ENCODE measurements around the gene AHCYL1. TPM values are rescaled to one million over a fixed set of nuclear protein-coding genes. Genes with fewer than 3 reads are reported as not detected.

AHCYL1 gene
- total RNA-seq, 1 experiment from 2014 or later: 89.6 TPM

- Histone ChIP-seq H3K4me1 (ENCODE audit: insufficient read depth, low read length, poor library complexity, severe bottlenecking) (no peaks in the 10 kb centered on the region), H3K27me3 (replicated peaks; ENCODE audit: insufficient read depth, low read depth, low read length, poor library complexity) (no peaks in the 10 kb centered on the region), H3K27ac (ENCODE audit: low read depth, low read length, poor library complexity, severe bottlenecking) (no peak overlapping the region), H3K4me3 (ENCODE audit: low read depth, low read length, poor library complexity, severe bottlenecking) (no peak overlapping the region), H3K9me3 (ENCODE audit: low read depth, low read length, poor library complexity, severe bottlenecking) (no peaks in the 10 kb centered on the region), H3K36me3 (ENCODE audit: insufficient read depth, low read length, poor library complexity, severe bottlenecking) (no peaks in the 10 kb centered on the region)
- ChIA-PET POLR2A (ENCODE audit: low non-redundant PET) (interaction anchor here (0.6 kb wide), 1 partner anchor 550 kb away, joined by 4 read pairs; no protein-coding TSS in a partner anchor), CTCF (interaction anchor here (1.0 kb wide), 1 partner anchor 23 kb away, joined by 3 read pairs; no protein-coding TSS in a partner anchor)
- TF ChIP-seq EZH2 (IDR thresholded peaks at IDR 0.05; ENCODE audit: borderline replicate concordance, low read depth, low read length, poor library complexity, severe bottlenecking): no peak
- TF ChIP-seq, protein P1, sequence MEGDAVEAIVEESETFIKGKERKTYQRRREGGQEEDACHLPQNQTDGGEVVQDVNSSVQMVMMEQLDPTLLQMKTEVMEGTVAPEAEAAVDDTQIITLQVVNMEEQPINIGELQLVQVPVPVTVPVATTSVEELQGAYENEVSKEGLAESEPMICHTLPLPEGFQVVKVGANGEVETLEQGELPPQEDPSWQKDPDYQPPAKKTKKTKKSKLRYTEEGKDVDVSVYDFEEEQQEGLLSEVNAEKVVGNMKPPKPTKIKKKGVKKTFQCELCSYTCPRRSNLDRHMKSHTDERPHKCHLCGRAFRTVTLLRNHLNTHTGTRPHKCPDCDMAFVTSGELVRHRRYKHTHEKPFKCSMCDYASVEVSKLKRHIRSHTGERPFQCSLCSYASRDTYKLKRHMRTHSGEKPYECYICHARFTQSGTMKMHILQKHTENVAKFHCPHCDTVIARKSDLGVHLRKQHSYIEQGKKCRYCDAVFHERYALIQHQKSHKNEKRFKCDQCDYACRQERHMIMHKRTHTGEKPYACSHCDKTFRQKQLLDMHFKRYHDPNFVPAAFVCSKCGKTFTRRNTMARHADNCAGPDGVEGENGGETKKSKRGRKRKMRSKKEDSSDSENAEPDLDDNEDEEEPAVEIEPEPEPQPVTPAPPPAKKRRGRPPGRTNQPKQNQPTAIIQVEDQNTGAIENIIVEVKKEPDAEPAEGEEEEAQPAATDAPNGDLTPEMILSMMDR (conservative IDR thresholded peaks at IDR 0.05; ENCODE audit: low read depth, low read length): no peak
- DNase-seq (ENCODE audit: low spot score): no peak
- no TSS peak for BruUV-seq (replicated peaks)
- intact Hi-C loops (cut with micrococcal nuclease; ENCODE audit: unreplicated experiment): no loop called here
These were observed 38.1 kb upstream of the AHCYL1 start for GRCh38 chr1:109946511-109946910.

DNA sequence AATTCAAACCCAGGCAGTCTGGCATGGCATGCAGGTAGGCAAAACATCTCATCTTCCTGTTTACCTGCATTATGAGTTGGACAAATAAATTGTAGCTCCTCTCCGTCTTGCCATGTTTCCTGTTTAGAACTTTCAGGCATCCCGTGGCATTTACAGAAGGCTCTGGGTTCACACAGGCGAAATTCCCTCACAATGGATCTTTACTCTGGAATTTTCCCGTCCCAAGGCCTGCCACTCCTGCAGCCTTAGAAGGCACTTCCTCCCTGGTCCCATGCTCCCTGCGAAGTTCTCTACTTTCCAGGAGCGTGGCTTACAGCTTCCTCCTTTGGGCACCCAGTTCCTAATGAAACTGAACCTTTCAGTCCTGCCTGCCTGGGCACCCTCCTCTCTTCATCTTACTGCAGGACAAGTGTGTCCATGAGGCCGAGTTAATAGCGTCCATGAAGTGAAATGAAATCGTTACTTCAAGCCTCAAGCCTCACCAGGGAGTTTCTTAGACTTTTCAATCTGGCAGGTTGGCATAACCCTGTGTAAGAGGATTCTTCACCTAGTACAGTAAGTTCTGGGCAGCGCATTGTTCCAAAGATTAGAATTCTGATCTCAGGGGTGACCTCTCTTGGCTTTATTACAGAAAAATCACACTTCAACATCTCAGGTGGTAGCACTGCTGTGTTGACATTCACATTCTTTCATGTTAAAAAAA, 36.8 kb upstream of the AHCYL1 start:
- no peaks in the 10 kb centered on the region for H3K4me1 ChIP-seq (ENCODE audit: insufficient read depth, low read length, poor library complexity, severe bottlenecking)
- no TSS peak for BruUV-seq (replicated peaks)
- TF ChIP-seq, protein P1 (conservative IDR thresholded peaks at IDR 0.05; ENCODE audit: low read depth, low read length): no peak
- TF ChIP-seq EZH2 (IDR thresholded peaks at IDR 0.05; ENCODE audit: borderline replicate concordance, low read depth, low read length, poor library complexity, severe bottlenecking): no peak
- H3K36me3 ChIP-seq (ENCODE audit: insufficient read depth, low read length, poor library complexity, severe bottlenecking): no peaks in the 10 kb centered on the region
- POLR2A ChIA-PET (ENCODE audit: low non-redundant PET): no interaction called here
- no peaks in the 10 kb centered on the region for H3K9me3 ChIP-seq (ENCODE audit: low read depth, low read length, poor library complexity, severe bottlenecking)
- no peak for DNase-seq (ENCODE audit: low spot score)
- no peak overlapping the region for H3K4me3 ChIP-seq (ENCODE audit: low read depth, low read length, poor library complexity, severe bottlenecking)
- CTCF ChIA-PET: interaction anchor here (1.0 kb wide), 1 partner anchor 24 kb away, joined by 3 read pairs; no protein-coding TSS in a partner anchor
- no peaks in the 10 kb centered on the region for H3K27me3 ChIP-seq (replicated peaks; ENCODE audit: insufficient read depth, low read depth, low read length, poor library complexity)
- intact Hi-C loops (cut with micrococcal nuclease; ENCODE audit: unreplicated experiment): no loop called here
- no peak overlapping the region for H3K27ac ChIP-seq (ENCODE audit: low read depth, low read length, poor library complexity, severe bottlenecking)

DNA sequence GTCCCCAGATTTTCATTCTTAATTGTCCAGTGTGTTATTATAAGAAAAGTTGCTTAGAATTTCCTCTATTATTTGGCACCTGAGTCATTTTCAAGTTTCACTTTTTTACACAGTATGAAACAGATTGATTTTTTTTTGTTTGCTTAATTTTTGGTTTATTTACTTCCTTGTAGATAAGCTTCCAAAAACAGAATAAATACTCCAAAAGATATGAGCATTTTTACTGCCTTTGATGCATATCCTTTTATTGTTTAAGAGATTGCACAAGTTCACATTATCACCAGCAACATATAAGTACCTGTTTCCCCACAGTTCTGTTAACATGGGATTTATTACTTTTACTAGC, 36.3 kb upstream of the AHCYL1 start:
- intact Hi-C loops (cut with micrococcal nuclease; ENCODE audit: unreplicated experiment): no loop called here

More for the DNA sequence above, 36.3 kb upstream of the AHCYL1 start:
- no peak overlapping the region for H3K4me3 ChIP-seq (ENCODE audit: low read depth, low read length, poor library complexity, severe bottlenecking)
- H3K27ac ChIP-seq (ENCODE audit: low read depth, low read length, poor library complexity, severe bottlenecking): no peak overlapping the region
- ChIA-PET POLR2A (ENCODE audit: low non-redundant PET) (no interaction called here), CTCF (no interaction called here)
- no peaks in the 10 kb centered on the region for H3K27me3 ChIP-seq (replicated peaks; ENCODE audit: insufficient read depth, low read depth, low read length, poor library complexity)
- BruUV-seq (replicated peaks): no TSS peak
- TF ChIP-seq, protein P1 (conservative IDR thresholded peaks at IDR 0.05; ENCODE audit: low read depth, low read length): no peak
- TF ChIP-seq EZH2 (IDR thresholded peaks at IDR 0.05; ENCODE audit: borderline replicate concordance, low read depth, low read length, poor library complexity, severe bottlenecking): no peak
- no peaks in the 10 kb centered on the region for H3K36me3 ChIP-seq (ENCODE audit: insufficient read depth, low read length, poor library complexity, severe bottlenecking)
- DNase-seq (ENCODE audit: low spot score): no peak
- H3K9me3 ChIP-seq (ENCODE audit: low read depth, low read length, poor library complexity, severe bottlenecking): no peaks in the 10 kb centered on the region
- H3K4me1 ChIP-seq (ENCODE audit: insufficient read depth, low read length, poor library complexity, severe bottlenecking): no peaks in the 10 kb centered on the region

Measured in A673 (cell line).